ENCODE results near the gene CLCA2. TPM values are rescaled to one million over a fixed set of nuclear protein-coding genes. Genes with fewer than 3 reads are reported as not detected.

Gene CLCA2
- total and polyA plus RNA-seq, 8 donors: 0.06 to 0.12 TPM; not detected in 6

DNA sequence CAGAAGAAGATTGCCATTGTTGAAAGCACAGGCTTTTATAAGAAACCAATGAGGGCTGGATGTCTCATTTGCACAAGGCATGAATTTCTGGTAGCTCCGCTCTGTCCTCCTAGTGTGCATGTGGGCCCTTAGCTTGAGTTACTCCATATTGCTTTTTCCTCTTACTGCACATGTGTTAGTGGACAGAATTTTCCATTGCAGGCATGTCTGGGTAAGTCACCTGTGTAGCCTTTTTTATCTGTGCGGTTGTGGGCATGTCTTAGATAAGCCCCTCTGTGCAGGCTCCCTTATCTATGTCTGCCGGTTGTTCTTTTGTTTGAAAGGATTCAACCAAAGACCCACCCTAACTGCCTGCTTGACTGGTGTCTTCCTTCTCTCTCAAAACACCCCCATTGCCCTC, 37.5 kb downstream of the CLCA2 start:
- no peak overlapping the region for H3K4me3 ChIP-seq
- intact Hi-C loops (cut with DNase I): no loop called here
- H3K4me1 ChIP-seq: no peaks in the 10 kb centered on the region
- no peaks in the 10 kb centered on the region for H3K27me3 ChIP-seq
- ATAC-seq (no peak), DNase-seq (no peak), FAIRE-seq (no peak)
- WGBS, 2 donors: 53 to 57% methylated on average over 3 of the region's 3 CpGs
- TF ChIP-seq, protein P1, sequence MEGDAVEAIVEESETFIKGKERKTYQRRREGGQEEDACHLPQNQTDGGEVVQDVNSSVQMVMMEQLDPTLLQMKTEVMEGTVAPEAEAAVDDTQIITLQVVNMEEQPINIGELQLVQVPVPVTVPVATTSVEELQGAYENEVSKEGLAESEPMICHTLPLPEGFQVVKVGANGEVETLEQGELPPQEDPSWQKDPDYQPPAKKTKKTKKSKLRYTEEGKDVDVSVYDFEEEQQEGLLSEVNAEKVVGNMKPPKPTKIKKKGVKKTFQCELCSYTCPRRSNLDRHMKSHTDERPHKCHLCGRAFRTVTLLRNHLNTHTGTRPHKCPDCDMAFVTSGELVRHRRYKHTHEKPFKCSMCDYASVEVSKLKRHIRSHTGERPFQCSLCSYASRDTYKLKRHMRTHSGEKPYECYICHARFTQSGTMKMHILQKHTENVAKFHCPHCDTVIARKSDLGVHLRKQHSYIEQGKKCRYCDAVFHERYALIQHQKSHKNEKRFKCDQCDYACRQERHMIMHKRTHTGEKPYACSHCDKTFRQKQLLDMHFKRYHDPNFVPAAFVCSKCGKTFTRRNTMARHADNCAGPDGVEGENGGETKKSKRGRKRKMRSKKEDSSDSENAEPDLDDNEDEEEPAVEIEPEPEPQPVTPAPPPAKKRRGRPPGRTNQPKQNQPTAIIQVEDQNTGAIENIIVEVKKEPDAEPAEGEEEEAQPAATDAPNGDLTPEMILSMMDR (IDR thresholded peaks at IDR 0.05): no peak
- no peaks in the 10 kb centered on the region for H3K9me3 ChIP-seq
- no peaks in the 10 kb centered on the region for H3K36me3 ChIP-seq
- no peak overlapping the region for H3K27ac ChIP-seq

DNA sequence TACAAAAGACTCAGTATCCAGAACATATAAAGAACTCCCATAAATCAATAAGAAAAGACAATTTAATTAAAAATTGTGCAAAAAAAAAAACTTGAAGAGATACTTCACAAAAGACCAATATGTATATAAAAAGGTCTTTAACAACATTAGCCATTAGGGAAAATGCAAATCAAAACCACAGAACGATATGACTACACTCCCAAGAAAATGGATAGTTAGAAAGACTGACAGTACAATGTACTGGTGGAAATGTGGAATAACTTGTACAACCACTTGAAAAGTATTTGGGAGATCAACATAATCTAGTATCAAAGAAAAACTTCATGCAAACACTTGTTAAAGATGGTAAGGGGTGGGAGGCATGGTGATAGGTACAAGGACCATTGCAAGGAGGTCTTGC, 40.8 kb downstream of the CLCA2 start:
- no peaks in the 10 kb centered on the region for H3K4me1 ChIP-seq
- WGBS, 2 donors: 79 to 87% methylated on average over 1 of the region's 1 CpG
- H3K9me3 ChIP-seq: no peaks in the 10 kb centered on the region
- TF ChIP-seq, protein P1 (IDR thresholded peaks at IDR 0.05): no peak
- no peak for ATAC-seq
- no peaks in the 10 kb centered on the region for H3K36me3 ChIP-seq
- intact Hi-C loops (cut with DNase I): no loop called here
- FAIRE-seq: no peak
- no peak overlapping the region for H3K27ac ChIP-seq
- no peak for DNase-seq
- H3K27me3 ChIP-seq: no peaks in the 10 kb centered on the region
- H3K4me3 ChIP-seq: no peak overlapping the region

DNA sequence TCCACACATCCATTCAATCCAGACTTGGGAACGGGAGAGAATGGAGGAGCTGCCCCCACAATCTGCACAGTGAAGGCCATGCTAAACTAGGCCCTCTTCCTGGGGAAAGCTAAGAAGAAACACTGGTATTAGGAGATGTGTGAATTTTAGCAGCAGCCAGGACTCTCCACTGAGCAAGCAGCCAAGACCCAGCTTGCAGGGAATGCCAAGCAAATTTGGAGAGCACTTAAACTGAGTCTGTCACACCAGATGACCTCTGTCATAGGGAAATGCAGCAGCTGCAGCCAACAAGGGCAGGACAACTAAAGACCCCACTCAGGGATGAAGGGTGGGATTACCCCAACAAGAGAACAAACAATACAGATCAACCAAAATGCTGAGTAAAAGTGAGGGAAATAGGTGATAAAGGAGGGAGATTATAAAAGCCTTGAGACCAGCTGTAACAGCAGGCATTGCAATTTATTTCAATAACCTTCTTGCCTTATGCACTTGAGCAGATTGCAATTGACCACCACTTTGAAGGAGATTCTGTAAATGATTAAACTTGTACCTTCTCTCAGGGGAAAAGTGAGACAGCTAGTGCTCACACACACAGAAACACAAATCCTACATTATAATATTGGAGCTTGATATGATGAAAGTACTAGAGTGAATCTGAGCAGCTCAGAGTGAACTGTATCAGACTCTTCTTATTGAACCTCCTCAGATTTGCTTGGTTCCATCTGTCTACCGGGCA, 42.3 kb downstream of the CLCA2 start:
- Histone ChIP-seq H3K27ac (no peak overlapping the region), H3K4me3 (no peak overlapping the region), H3K9me3 (no peaks in the 10 kb centered on the region), H3K4me1 (no peaks in the 10 kb centered on the region), H3K27me3 (no peaks in the 10 kb centered on the region), H3K36me3 (no peaks in the 10 kb centered on the region)
- DNase-seq: no peak
- TF ChIP-seq, protein P1 (IDR thresholded peaks at IDR 0.05): no peak
- WGBS, 2 donors: 73 to 76% methylated on average over 2 of the region's 2 CpGs
- no peak for FAIRE-seq
- intact Hi-C loops (cut with DNase I): no loop called here
- peak in 3 of 4 donors; percentile 52 to 75 (median 56) for ATAC-seq

DNA sequence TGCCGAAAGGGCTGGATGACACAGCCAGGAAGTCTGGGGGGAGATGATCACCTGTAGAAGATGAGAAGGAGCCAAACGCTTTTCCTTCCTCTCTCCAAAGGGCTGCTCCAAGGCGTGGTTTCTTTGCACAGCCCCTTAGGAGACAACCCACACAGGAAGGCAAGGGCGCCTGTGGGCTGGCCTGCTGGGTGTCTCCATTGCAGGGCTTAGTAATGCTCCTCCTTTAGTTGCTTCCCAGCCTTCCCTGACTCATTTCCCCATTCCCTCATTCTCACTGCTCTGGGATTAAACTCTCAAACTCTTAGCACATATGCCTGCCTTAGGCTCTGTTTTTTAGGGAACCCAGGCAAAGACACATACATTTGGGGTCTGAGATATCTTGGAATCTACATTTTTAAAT, 43.0 kb downstream of the CLCA2 start:
- H3K27me3 ChIP-seq: no peaks in the 10 kb centered on the region
- no peaks in the 10 kb centered on the region for H3K9me3 ChIP-seq
- no peak overlapping the region for H3K4me3 ChIP-seq
- DNase-seq (no peak), ATAC-seq (peak in 1 of 4 donors; percentile 40), FAIRE-seq (no peak)
- no peaks in the 10 kb centered on the region for H3K36me3 ChIP-seq
- no peak overlapping the region for H3K27ac ChIP-seq
- 70 to 71% methylated on average over 4 of the region's 4 CpGs for WGBS, 2 donors
- no peaks in the 10 kb centered on the region for H3K4me1 ChIP-seq
- TF ChIP-seq, protein P1 (IDR thresholded peaks at IDR 0.05): no peak
- intact Hi-C loops (cut with DNase I): no loop called here

DNA sequence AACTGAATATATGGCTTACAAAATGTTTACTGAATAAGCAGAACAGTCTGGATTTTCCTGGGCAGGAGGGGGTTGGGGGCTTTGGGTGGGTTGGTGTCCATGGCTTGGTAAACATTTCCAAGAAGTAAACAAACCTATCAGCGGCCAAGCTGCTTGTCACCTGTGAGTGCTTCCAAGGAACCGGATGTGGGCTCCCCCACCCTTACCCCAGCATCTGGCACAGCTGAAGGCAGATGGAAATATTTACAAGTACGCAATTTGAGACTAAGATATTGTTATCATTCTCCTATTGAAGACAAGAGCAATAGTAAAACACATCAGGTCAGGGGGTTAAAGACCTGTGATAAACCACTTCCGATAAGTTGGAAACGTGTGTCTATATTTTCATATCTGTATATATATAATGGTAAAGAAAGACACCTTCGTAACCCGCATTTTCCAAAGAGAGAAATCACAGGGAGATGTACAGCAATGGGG, 44.6 kb downstream of the CLCA2 start, which contains the start of gene CLCA1:
CLCA1 (plus strand) TSS at position 427 of the 477 bp plus-strand sequence; CDS start at position 472, 45 bp downstream.
- TF ChIP-seq, protein P1 (IDR thresholded peaks at IDR 0.05): no peak
- no peaks in the 10 kb centered on the region for H3K9me3 ChIP-seq
- ATAC-seq (no peak), FAIRE-seq (no peak), DNase-seq (no peak)
- H3K4me3 ChIP-seq: no peak within 1 kb of the TSS
- intact Hi-C loops (cut with DNase I): no loop called here
- H3K27ac ChIP-seq: no peak within 1 kb of the TSS
- WGBS, 2 donors: 42 to 49% methylated on average over 7 of the region's 7 CpGs
- no peaks in the 10 kb centered on the region for H3K4me1 ChIP-seq
- no peaks in the 10 kb centered on the region for H3K27me3 ChIP-seq
- no peaks in the 10 kb centered on the region for H3K36me3 ChIP-seq

Measured in pancreas (tissue), 10 donors.